GM23338 (cell line): ENCODE measurements around the gene UNC13C.

Experiments
- CREB1 ChIP-seq: fragments of 250-450 bp; sonication (Bioruptor Pico); IDR thresholded peaks from 2 replicates; pipeline ENCODE4 v1.5.0; 2020; ENCODE audit warnings: low read depth, mild to moderate bottlenecking, moderate library complexity
- EZH2 ChIP-seq: fragments of 200-600 bp; sonication (generic); IDR thresholded peaks from one replicate; pipeline ENCODE4 v1.8.0; 2017; ENCODE audit warnings: antibody characterized with exemption, mild to moderate bottlenecking, low read depth; ENCODE audit not compliant: unreplicated experiment
- EZH2phosphoT487 ChIP-seq: fragments of 200-600 bp; sonication (generic); IDR thresholded peaks from one replicate; pipeline ENCODE4 v1.8.1; 2018; ENCODE audit warnings: antibody characterized with exemption; ENCODE audit not compliant: unreplicated experiment
- JUNB ChIP-seq: IDR thresholded peaks from one replicate; pipeline ENCODE4 v1.6.1; 2016; ENCODE audit warnings: antibody characterized with exemption; ENCODE audit not compliant: unreplicated experiment
- NANOG ChIP-seq: IDR thresholded peaks from 2 replicates; pipeline ENCODE4 v1.6.1; 2016; ENCODE audit warnings: antibody characterized with exemption, borderline replicate concordance
- POLR2AphosphoS5 ChIP-seq: IDR thresholded peaks from 2 replicates; pipeline ENCODE4 v1.6.1; 2016; ENCODE audit warnings: antibody characterized with exemption, low read depth
- STAT1 ChIP-seq: IDR thresholded peaks from one replicate; pipeline ENCODE4 v1.6.1; 2016; ENCODE audit warnings: antibody characterized with exemption; ENCODE audit not compliant: unreplicated experiment
- ZNF331 ChIP-seq: fragments of 250-450 bp; sonication (Bioruptor Pico); IDR thresholded peaks from 2 replicates; pipeline ENCODE4 v1.5.0; 2020; ENCODE audit warnings: low read depth, mild to moderate bottlenecking, moderate library complexity
- TF ChIP-seq, protein P1 (sequence below), 2 experiments: fragments of 200-600 bp in 1 of 2; sonication (generic) in 1 of 2; conservative IDR thresholded peaks; 2 replicates each; pipeline versions ENCODE4 v1.5.1 to v1.6.1; 2016 to 2017; ENCODE audit warnings: antibody characterized with exemption in 2 of 2, low read depth in 2 of 2, mild to moderate bottlenecking in 2 of 2, moderate library complexity in 1 of 2
- TF ChIP-seq, protein P2 (sequence below): IDR thresholded peaks from one replicate; pipeline ENCODE4 v1.6.1; 2018; ENCODE audit warnings: antibody characterized with exemption; ENCODE audit not compliant: unreplicated experiment
- TF ChIP-seq, protein P3 (sequence below): fragments of 250-450 bp; sonication (Bioruptor Pico); IDR thresholded peaks from 2 replicates; pipeline ENCODE4 v1.5.0; 2020; ENCODE audit warnings: mild to moderate bottlenecking, moderate library complexity

DNA sequence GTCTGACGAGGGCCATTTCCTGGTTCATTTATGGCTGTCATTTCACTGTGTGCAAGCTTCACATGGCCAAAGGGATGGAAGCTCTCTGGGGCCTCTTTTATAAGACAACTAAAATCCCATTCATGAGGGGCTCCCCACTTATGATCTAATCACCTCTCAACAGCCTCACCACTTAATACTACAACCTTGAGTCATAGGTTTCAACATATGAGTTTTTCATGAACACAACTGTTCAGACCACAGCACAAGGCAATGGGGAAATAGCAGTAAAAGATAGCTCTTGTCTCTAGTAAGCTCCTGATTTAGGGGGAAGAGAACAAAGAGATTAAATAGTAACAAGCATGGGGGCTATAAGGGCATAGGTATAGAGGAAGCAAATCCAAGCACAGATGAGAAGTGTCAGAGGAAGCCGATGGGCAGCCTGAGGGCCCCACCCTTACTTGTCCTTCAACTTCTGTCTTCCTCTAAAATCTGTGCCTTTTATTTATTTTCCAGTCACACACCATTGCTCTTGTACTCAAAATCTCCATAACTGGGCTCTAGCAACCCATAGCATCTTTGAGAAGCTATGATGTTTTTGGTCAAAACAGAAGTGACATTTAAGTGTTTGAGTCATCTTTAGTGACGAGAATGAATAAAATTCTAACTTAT lies 329.1 kb downstream of the UNC13C start:
- TF ChIP-seq, protein P1, sequence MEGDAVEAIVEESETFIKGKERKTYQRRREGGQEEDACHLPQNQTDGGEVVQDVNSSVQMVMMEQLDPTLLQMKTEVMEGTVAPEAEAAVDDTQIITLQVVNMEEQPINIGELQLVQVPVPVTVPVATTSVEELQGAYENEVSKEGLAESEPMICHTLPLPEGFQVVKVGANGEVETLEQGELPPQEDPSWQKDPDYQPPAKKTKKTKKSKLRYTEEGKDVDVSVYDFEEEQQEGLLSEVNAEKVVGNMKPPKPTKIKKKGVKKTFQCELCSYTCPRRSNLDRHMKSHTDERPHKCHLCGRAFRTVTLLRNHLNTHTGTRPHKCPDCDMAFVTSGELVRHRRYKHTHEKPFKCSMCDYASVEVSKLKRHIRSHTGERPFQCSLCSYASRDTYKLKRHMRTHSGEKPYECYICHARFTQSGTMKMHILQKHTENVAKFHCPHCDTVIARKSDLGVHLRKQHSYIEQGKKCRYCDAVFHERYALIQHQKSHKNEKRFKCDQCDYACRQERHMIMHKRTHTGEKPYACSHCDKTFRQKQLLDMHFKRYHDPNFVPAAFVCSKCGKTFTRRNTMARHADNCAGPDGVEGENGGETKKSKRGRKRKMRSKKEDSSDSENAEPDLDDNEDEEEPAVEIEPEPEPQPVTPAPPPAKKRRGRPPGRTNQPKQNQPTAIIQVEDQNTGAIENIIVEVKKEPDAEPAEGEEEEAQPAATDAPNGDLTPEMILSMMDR (conservative IDR thresholded peaks at IDR 0.05; ENCODE audit: low read depth in 2 of 2), result no peak
- TF ChIP-seq, protein P2, sequence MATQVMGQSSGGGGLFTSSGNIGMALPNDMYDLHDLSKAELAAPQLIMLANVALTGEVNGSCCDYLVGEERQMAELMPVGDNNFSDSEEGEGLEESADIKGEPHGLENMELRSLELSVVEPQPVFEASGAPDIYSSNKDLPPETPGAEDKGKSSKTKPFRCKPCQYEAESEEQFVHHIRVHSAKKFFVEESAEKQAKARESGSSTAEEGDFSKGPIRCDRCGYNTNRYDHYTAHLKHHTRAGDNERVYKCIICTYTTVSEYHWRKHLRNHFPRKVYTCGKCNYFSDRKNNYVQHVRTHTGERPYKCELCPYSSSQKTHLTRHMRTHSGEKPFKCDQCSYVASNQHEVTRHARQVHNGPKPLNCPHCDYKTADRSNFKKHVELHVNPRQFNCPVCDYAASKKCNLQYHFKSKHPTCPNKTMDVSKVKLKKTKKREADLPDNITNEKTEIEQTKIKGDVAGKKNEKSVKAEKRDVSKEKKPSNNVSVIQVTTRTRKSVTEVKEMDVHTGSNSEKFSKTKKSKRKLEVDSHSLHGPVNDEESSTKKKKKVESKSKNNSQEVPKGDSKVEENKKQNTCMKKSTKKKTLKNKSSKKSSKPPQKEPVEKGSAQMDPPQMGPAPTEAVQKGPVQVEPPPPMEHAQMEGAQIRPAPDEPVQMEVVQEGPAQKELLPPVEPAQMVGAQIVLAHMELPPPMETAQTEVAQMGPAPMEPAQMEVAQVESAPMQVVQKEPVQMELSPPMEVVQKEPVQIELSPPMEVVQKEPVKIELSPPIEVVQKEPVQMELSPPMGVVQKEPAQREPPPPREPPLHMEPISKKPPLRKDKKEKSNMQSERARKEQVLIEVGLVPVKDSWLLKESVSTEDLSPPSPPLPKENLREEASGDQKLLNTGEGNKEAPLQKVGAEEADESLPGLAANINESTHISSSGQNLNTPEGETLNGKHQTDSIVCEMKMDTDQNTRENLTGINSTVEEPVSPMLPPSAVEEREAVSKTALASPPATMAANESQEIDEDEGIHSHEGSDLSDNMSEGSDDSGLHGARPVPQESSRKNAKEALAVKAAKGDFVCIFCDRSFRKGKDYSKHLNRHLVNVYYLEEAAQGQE, result no peak
- no peak for TF ChIP-seq CREB1 (CRISPR knock-in tag)
- no peak for TF ChIP-seq POLR2AphosphoS5
- TF ChIP-seq EZH2phosphoT487, result no peak
- TF ChIP-seq EZH2, result no peak
- no peak for TF ChIP-seq JUNB
- TF ChIP-seq STAT1, result no peak
- no peak for TF ChIP-seq NANOG
- TF ChIP-seq, protein P3, sequence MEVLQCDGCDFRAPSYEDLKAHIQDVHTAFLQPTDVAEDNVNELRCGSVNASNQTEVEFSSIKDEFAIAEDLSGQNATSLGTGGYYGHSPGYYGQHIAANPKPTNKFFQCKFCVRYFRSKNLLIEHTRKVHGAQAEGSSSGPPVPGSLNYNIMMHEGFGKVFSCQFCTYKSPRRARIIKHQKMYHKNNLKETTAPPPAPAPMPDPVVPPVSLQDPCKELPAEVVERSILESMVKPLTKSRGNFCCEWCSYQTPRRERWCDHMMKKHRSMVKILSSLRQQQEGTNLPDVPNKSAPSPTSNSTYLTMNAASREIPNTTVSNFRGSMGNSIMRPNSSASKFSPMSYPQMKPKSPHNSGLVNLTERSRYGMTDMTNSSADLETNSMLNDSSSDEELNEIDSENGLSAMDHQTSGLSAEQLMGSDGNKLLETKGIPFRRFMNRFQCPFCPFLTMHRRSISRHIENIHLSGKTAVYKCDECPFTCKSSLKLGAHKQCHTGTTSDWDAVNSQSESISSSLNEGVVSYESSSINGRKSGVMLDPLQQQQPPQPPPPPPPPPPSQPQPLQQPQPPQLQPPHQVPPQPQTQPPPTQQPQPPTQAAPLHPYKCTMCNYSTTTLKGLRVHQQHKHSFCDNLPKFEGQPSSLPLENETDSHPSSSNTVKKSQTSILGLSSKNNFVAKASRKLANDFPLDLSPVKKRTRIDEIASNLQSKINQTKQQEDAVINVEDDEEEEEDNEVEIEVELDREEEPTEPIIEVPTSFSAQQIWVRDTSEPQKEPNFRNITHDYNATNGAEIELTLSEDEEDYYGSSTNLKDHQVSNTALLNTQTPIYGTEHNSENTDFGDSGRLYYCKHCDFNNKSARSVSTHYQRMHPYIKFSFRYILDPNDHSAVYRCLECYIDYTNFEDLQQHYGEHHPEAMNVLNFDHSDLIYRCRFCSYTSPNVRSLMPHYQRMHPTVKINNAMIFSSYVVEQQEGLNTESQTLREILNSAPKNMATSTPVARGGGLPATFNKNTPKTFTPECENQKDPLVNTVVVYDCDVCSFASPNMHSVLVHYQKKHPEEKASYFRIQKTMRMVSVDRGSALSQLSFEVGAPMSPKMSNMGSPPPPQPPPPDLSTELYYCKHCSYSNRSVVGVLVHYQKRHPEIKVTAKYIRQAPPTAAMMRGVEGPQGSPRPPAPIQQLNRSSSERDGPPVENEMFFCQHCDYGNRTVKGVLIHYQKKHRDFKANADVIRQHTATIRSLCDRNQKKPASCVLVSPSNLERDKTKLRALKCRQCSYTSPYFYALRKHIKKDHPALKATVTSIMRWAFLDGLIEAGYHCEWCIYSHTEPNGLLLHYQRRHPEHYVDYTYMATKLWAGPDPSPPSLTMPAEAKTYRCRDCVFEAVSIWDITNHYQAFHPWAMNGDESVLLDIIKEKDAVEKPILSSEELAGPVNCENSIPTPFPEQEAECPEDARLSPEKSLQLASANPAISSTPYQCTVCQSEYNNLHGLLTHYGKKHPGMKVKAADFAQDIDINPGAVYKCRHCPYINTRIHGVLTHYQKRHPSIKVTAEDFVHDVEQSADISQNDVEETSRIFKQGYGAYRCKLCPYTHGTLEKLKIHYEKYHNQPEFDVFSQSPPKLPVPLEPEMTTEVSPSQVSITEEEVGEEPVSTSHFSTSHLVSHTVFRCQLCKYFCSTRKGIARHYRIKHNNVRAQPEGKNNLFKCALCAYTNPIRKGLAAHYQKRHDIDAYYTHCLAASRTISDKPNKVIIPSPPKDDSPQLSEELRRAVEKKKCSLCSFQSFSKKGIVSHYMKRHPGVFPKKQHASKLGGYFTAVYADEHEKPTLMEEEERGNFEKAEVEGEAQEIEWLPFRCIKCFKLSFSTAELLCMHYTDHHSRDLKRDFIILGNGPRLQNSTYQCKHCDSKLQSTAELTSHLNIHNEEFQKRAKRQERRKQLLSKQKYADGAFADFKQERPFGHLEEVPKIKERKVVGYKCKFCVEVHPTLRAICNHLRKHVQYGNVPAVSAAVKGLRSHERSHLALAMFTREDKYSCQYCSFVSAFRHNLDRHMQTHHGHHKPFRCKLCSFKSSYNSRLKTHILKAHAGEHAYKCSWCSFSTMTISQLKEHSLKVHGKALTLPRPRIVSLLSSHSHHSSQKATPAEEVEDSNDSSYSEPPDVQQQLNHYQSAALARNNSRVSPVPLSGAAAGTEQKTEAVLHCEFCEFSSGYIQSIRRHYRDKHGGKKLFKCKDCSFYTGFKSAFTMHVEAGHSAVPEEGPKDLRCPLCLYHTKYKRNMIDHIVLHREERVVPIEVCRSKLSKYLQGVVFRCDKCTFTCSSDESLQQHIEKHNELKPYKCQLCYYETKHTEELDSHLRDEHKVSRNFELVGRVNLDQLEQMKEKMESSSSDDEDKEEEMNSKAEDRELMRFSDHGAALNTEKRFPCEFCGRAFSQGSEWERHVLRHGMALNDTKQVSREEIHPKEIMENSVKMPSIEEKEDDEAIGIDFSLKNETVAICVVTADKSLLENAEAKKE (CRISPR knock-in tag), result no peak
- no peak for TF ChIP-seq ZNF331 (CRISPR knock-in tag)
